Suprapubic skin (tissue), 4 donors: ENCODE data around the gene LCMT2.

Experiments used
- POLR2A ChIP-seq, 2 donors: fragments of 450-650 bp; IDR thresholded peaks; one replicate each; pipeline ENCODE4 v1.6.1; 2017; ENCODE audit warnings: antibody characterized with exemption in 2 of 2, mild to moderate bottlenecking in 2 of 2, moderate library complexity in 2 of 2
- POLR2AphosphoS5 ChIP-seq, 3 donors: sonication (generic); formaldehyde crosslinking; IDR thresholded peaks; one replicate each; pipeline ENCODE4 v1.6.1; 2017; ENCODE audit warnings: antibody characterized with exemption in 3 of 3
- TF ChIP-seq, protein P1 (sequence below), 2 donors: fragments of 200-600 bp in 1 of 2; fragments of 450-650 bp in 1 of 2; sonication (generic) in 1 of 2; IDR thresholded peaks; one replicate each; pipeline ENCODE4 v1.5.1; 2016 to 2019; ENCODE audit warnings: antibody characterized with exemption in 2 of 2, mild to moderate bottlenecking in 1 of 2, moderate library complexity in 1 of 2

DNA sequence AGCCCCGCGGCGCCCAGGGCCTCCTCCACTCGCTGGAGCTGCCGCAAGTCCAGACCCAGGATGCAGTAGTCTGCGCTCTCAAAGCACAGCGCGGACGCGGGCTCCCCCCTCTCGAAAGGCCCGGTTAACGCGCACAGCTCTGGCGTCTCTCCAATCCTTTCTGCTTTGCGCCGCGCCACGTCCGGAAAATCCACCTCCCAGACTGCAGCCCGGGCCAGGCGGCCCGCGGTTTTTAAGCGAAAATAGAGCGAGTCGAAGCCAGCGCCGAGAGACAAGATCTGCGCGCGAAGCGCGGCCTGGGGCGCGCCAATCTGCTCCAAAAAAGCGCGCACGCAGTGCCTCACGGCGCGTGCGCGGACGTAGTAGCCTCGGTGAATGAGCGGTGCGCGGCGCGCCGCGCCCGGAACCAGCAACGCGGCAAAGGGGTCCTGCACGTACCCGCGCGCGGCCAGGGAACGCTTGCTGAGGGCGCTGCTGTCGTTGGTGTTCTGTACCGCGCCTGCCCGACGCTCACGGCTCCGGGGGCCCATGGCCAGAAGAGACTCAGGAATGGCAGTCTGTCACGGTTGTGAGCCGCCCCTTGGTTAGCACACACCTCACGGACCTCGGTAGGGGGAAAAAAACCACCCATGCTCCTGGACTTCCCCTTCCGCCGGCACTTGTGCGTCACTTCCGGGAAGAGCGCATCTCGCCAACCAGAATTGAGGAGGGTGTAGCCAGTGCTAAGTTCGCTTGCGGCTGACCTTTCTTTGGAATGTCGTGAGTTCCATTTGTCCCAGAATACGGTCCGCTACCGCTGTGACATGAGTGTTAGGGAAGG lies at the start of gene LCMT2:
- TF ChIP-seq POLR2A (IDR thresholded peaks at IDR 0.05) (peak in 1 of 2 donors; percentile 63), POLR2AphosphoS5 (IDR thresholded peaks at IDR 0.05) (peak in 2 of 3 donors; percentile 32 to 48)
- TF ChIP-seq, protein P1, sequence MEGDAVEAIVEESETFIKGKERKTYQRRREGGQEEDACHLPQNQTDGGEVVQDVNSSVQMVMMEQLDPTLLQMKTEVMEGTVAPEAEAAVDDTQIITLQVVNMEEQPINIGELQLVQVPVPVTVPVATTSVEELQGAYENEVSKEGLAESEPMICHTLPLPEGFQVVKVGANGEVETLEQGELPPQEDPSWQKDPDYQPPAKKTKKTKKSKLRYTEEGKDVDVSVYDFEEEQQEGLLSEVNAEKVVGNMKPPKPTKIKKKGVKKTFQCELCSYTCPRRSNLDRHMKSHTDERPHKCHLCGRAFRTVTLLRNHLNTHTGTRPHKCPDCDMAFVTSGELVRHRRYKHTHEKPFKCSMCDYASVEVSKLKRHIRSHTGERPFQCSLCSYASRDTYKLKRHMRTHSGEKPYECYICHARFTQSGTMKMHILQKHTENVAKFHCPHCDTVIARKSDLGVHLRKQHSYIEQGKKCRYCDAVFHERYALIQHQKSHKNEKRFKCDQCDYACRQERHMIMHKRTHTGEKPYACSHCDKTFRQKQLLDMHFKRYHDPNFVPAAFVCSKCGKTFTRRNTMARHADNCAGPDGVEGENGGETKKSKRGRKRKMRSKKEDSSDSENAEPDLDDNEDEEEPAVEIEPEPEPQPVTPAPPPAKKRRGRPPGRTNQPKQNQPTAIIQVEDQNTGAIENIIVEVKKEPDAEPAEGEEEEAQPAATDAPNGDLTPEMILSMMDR (IDR thresholded peaks at IDR 0.05): no peak
